ENCODE results near the gene BRMS1L.

- TF ChIP-seq EP300 (IDR thresholded peaks at IDR 0.05) (no peak), POLR2A (IDR thresholded peaks at IDR 0.05) (no peak)
- TF ChIP-seq, protein P1, sequence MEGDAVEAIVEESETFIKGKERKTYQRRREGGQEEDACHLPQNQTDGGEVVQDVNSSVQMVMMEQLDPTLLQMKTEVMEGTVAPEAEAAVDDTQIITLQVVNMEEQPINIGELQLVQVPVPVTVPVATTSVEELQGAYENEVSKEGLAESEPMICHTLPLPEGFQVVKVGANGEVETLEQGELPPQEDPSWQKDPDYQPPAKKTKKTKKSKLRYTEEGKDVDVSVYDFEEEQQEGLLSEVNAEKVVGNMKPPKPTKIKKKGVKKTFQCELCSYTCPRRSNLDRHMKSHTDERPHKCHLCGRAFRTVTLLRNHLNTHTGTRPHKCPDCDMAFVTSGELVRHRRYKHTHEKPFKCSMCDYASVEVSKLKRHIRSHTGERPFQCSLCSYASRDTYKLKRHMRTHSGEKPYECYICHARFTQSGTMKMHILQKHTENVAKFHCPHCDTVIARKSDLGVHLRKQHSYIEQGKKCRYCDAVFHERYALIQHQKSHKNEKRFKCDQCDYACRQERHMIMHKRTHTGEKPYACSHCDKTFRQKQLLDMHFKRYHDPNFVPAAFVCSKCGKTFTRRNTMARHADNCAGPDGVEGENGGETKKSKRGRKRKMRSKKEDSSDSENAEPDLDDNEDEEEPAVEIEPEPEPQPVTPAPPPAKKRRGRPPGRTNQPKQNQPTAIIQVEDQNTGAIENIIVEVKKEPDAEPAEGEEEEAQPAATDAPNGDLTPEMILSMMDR (IDR thresholded peaks at IDR 0.05): no peak
These were observed 25.7 kb downstream of the BRMS1L start for GRCh38 chr14:35851823-35852222.
